Brain microvascular endothelial cell (primary cell): ENCODE results near the gene DNLZ.

Source experiments
- DNase-seq: peaks from one replicate; pipeline ENCODE4 v3.0.0-alpha.2; 2020
- H3K27ac ChIP-seq: fragments of 250-450 bp; sonication (Bioruptor Pico); 2 replicates; pipeline ENCODE4 v1.5.1; 2020; ENCODE audit warnings: mild to moderate bottlenecking, moderate library complexity
- H3K27me3 ChIP-seq: fragments of 250-450 bp; sonication (Bioruptor Pico); replicated peaks from 2 replicates; pipeline ENCODE4 v1.5.1; 2020; ENCODE audit warnings: mild to moderate bottlenecking
- H3K36me3 ChIP-seq: fragments of 250-450 bp; sonication (Bioruptor Pico); replicated peaks from 2 replicates; pipeline ENCODE4 v1.5.1; 2020; ENCODE audit warnings: mild to moderate bottlenecking
- H3K4me3 ChIP-seq: 2 replicates; pipeline ENCODE4 v1.5.1; 2011; ENCODE audit warnings: low read depth, mild to moderate bottlenecking, control low read depth, low read length, moderate library complexity
- in situ Hi-C: cut with HindIII; loops from 2 replicates; pipeline ENCODE4 v1.10.0; 2017; ENCODE audit warnings: low sequenced_read_pairs, low pct_ligation_motif_present
- TF ChIP-seq, protein P1 (sequence below): IDR thresholded peaks from 2 replicates; pipeline ENCODE4 v1.5.1; 2011; ENCODE audit warnings: low read depth, mild to moderate bottlenecking, moderate library complexity, low read length, control low read depth, inconsistent platforms; ENCODE audit errors: missing control alignments

The DNLZ gene

DNA sequence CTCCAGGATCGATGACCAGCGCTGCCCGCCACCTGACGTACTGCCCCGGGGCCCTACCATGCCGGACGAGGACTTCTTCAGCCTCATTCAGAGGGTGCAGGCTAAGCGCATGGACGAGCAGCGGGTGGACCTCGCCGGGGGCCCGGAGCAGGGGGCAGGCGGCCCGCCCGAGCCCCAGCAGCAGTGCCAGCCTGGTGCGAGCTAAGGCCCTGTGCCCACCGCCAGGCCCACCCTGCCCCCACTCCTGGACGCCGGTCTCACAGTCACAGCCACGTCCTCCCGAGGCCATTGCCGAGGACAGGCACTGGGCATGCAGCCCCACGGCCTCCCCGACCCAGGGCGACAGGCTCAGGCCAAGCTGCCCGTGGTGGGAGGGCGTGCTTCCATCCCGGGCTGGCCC is 5.5 kb downstream of the DNLZ start:
- Histone ChIP-seq H3K4me3 (no peak overlapping the region), H3K27me3 (no peaks in the 10 kb centered on the region), H3K36me3 (peaks cover 12% of the 10 kb centered on the region), H3K27ac (no peak overlapping the region)
- in situ Hi-C loops: no loop called here
- no peak for DNase-seq
- TF ChIP-seq, protein P1, sequence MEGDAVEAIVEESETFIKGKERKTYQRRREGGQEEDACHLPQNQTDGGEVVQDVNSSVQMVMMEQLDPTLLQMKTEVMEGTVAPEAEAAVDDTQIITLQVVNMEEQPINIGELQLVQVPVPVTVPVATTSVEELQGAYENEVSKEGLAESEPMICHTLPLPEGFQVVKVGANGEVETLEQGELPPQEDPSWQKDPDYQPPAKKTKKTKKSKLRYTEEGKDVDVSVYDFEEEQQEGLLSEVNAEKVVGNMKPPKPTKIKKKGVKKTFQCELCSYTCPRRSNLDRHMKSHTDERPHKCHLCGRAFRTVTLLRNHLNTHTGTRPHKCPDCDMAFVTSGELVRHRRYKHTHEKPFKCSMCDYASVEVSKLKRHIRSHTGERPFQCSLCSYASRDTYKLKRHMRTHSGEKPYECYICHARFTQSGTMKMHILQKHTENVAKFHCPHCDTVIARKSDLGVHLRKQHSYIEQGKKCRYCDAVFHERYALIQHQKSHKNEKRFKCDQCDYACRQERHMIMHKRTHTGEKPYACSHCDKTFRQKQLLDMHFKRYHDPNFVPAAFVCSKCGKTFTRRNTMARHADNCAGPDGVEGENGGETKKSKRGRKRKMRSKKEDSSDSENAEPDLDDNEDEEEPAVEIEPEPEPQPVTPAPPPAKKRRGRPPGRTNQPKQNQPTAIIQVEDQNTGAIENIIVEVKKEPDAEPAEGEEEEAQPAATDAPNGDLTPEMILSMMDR: no peak

DNA sequence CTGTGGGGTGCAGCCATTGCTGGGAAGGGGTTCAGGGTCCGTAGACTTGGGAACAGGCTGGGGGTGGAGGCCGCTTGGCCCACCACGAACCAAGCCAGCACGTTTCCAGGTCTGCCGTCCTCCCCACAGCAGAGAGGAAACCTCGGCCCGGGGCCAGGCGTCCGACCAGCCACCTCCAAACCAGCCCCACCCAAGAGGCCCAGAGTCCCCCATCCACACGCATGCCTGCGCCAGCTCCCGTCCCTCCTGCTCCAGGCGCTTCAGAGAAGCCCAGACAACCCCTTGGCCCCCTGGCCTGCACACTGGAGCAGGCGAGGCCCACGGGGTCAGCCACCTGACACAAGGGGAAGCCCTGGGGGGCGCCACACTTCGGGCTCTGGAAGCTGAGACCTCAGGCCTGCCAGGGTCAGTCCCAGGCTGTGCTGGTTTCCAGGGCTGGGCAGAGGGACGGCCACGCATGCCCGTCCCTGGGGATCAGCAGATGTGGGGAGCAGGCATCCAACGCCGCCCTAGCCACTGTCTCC is 6.3 kb downstream of the DNLZ start:
- Histone ChIP-seq H3K27ac (no peak overlapping the region), H3K4me3 (no peak overlapping the region), H3K36me3 (peaks cover 12% of the 10 kb centered on the region), H3K27me3 (no peaks in the 10 kb centered on the region)
- in situ Hi-C loops: no loop called here
- TF ChIP-seq, protein P1: no peak
- DNase-seq: no peak

DNA sequence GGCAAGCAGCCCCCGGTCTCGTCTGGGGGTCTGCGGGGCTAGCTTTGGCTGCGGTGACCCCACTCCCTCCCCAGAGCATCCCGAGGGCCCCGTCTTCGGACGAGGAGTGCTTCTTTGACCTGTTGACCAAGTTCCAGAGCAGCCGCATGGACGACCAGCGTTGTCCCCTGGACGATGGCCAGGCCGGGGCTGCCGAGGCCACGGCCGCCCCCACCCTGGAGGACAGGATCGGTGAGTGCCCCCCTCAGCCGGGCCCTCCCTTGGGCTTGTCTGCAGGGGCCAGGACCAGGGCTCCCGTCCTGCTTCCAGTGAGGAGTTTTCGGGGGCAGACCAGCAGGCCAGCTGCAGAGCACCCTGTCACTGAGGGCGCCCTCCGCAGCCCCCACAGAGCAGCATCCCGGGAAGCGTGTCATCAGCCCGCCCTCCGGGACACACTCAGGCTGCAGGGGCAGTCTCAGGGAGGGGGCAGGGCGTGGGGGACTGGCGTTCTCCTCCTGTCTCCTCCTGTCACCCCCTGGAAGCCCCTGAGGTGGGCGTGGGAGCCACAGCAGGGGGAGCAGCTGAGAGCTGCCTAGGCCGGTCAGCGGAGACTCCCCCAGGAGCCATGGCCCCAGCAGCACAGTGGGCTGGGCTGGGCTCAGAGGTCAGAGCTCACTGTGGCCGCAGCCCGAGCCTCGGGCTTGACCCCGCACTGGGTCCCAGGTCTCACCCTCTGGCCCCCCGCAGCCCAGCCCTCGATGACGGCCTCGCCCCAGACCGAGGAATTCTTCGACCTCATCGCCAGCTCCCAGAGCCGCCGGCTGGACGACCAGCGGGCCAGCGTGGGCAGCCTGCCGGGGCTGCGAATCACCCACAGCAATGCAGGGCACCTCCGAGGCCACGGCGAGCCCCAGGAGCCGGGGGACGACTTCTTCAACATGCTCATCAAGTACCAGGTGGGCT is 7.7 kb downstream of the DNLZ start:
- H3K4me3 ChIP-seq: no peak overlapping the region
- H3K36me3 ChIP-seq: peaks cover 12% of the 10 kb centered on the region
- no peaks in the 10 kb centered on the region for H3K27me3 ChIP-seq
- no peak overlapping the region for H3K27ac ChIP-seq
- in situ Hi-C loops: no loop called here
- TF ChIP-seq, protein P1: no peak
- DNase-seq: no peak

DNA sequence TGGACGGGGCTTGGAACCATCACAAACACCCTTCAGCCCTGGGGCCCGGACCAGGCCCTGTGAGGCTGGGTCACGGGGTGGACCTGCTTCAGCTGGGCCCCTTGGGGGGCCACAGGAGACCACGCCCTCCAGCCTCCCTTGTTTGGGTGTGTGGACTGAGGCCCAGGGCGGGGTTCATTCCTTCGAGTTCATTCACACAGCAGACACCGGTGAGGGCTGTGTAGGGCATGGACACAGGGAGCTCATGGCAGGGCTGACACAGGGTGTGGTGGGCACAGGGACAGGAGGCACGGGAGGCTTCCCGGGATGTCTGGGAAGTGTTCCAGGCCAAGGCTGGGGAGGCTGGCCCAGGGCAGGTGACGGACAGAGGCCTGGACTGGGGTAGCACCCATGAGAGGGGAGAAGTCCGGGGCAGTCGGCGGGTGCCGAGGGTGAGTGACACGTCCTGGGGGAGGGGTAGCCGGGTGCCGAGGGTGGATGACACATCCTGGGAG is 8.9 kb downstream of the DNLZ start:
- TF ChIP-seq, protein P1: no peak
- Histone ChIP-seq H3K36me3 (peaks cover 12% of the 10 kb centered on the region), H3K4me3 (no peak overlapping the region), H3K27ac (no peak overlapping the region), H3K27me3 (no peaks in the 10 kb centered on the region)
- in situ Hi-C loops: no loop called here
- no peak for DNase-seq

DNA sequence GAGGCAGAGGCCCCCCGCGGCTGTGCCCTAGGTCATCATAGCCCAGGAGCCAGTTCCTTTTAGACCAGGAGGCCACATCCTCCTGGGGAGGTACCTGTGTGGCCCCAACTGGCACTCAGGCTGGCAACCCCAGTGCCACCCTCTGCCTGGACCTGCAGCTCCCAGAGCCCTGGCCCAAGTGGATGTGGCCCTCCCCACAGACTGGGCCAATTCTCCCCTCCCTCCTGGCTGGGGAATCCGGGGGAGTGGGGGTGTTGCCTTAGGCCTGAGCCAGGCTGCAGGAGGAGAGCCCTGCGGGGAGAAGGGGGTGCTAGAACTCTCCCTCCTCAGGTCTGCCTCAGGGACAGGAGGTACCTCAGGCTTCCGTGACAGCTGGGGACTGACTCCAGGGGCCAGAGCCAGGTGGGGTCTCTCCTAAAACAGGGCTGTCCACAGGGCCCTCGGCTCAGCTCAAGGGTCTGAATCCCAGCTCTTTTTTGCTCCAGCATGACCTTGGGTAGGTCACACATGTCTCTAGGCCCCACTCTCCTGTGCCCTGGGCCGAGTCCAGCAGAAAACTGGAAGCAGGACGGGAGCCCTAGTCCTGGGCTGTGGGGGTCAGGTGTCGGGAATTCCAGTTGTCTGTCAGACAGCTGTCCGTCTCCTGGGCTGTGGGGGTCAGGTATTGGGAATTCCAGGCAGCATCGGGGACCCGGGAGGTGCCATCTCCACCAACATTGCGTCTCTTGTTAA is 9.6 kb downstream of the DNLZ start:
- TF ChIP-seq, protein P1: no peak
- in situ Hi-C loops: no loop called here
- DNase-seq: no peak
- Histone ChIP-seq H3K27me3 (no peaks in the 10 kb centered on the region), H3K4me3 (no peak overlapping the region), H3K27ac (no peak overlapping the region), H3K36me3 (peaks cover 12% of the 10 kb centered on the region)
